M059J (cell line): ENCODE data around the gene ATP1B2. TPM values are rescaled to one million over a fixed set of nuclear protein-coding genes. Genes with fewer than 3 reads are reported as not detected.
"Not testable (repeated sequence)": the region's sequence is repeated elsewhere in the genome, so short reads cannot be mapped to it uniquely, and the experiment has no call there.

Experiments
- DNase-seq: peaks from one replicate; pipeline ENCODE4 v3.0.0-alpha.2; 2012; ENCODE audit warnings: low read depth
- total RNA-seq: library from RNA; depleted of rRNA; stranded (reverse); fragments of >200 nt; shearing (Covaris generic); gene quantifications from 2 replicates; pipeline ENCODE4 v1.2.3, GENCODE V29; 2014; rRNA removed

Gene ATP1B2, protein sequence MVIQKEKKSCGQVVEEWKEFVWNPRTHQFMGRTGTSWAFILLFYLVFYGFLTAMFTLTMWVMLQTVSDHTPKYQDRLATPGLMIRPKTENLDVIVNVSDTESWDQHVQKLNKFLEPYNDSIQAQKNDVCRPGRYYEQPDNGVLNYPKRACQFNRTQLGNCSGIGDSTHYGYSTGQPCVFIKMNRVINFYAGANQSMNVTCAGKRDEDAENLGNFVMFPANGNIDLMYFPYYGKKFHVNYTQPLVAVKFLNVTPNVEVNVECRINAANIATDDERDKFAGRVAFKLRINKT
- total RNA-seq: 0.10 TPM in 1 of 2 replicates, not detected in the other

DNA sequence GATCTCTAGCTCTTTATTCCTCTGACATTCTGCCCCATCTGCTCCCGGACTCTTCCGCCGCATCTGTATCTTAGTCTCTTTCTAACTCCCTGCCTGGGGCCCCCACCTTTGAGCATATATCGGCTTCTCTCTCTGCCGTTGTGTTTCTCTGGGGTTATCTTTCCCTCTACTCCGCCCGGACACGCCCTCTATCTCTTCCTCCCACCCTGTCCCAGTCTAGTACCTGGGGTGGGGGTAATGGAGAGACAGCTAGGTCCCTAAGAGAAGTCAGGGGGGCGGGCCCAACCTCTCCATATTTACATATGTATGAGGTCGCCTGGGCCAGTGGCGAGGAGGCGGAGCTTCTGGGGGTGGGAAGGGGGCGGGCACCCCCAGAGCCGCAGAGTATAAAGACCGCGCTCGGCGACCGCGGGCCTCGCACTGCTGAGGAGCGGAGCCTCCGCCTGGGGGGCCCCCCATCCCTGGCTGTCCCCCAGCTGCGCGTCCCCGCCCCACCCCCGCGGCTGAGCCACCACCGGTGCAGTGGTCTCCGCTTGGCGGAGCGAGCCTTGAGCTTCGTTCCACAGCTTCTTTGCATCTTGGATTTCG, at the start of gene ATP1B2:
Gene ATP1B2, plus strand, starts transcription at position 418 of the 588 bp plus-strand sequence. CDS start 593 bp downstream, outside the sequence.
- peak; percentile 29 for DNase-seq

GRCh38 chr17:7606280-7606679, 44.4 kb upstream of the ATP1B2 start:
- no peak for DNase-seq

DNA sequence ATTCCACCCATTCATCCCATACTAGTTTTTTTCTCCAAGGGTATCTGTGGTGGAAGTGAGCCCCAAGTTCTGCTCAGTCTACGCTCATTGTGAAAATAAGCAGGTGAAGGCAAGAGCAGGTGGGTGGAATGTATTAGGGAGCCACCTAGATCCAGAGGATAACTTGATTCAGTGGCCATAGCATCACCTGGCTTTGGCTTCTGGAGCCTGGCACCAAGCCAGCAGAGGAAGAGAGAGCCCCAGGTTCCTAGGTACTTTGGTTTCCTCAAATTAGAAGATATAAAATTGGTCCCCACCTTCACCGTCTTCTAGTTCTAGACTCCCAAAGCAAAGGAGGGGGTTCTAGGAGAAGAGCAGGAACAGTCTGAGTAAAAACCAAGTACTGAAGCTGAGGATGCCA, 40.1 kb upstream of the ATP1B2 start:
- DNase-seq: no peak

- DNase-seq: no peak
Measured at GRCh38 chr17:7611635-7612293, 39.0 kb upstream of the ATP1B2 start.

GRCh38 chr17:7612294-7612640, 38.5 kb upstream of the ATP1B2 start:
- no peak for DNase-seq

DNA sequence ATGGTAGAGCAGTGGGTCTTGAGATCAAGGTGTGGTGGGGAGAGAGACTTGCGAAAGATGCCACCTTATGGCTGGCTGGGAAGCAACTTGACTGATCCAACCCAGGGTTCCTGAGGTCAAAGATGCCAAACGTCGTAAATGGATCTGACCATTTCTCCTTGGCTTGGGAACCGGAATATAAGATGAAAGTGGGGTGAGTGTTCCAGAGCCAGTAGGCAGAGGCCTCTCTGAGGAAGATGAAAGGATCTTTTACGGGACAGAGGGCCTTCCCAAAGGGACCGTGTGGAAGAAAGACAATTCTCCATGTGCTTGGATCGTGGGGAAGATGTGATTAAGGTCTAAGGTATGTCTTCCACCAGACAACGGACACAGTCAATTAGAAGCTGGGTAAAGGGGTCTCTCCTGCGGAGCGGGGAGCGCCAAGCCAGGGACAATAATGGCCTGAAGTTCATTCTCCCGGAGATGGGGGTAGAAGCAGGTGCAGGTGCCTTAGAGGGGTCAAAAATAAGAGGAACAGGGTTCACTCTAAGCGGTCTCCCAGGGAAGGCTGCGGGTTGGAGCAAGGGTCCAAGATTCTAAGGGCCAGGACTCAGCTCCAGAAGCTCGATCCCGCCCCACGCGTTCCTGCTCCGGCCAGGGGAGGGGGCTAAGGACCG, 36.8 kb upstream of the ATP1B2 start:
- DNase-seq: peak; percentile 55

DNA sequence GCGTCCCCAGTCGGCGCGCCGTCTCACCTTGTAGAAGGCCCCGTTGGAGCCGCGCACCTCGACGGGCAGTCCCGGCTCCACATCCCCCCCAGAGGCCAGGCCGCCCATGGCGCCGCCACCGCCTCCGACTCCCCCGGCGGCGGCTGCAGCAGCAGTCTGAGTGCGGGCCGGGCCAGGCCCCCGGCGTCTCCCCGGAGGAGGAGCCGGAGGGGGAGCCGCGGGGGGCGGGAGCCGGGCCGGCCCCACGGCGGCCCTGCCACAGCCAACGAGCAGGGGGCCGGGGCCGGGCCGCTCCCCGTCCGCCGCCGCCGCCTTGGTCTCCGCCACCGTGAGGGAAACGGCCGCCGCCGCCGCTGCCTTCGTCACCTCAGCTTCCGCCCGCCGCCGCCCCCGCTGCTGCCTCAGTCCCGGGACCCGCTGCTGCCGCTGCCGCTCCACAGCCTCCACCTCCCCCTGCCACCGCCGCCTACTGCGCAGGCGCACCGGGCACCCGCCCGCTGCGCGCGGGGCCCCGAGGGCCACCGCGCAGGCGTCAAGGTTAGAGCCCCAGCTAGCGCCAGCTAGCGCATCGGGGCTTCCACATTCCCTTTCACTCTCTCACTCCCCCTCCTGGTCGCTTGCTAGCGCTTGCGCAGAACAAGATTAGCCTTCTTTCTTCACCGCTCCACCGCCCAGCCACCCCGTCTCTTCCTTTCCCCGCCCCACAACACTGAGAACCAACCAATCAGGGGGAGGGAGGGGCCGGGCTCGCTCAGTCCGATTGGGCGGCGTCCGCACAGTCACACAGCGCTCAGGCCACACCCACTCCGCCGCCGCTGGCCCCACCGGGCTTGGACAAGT, 36.1 kb upstream of the ATP1B2 start, which contains the start of gene FXR2:
Gene FXR2, minus strand, starts transcription at position 473 of the 840 bp plus-strand sequence. Its CDS starts 365 bp downstream, at position 108.
- DNase-seq: peak; percentile 99

GRCh38 chr17:7615265-7615747, 35.4 kb upstream of the ATP1B2 start:
- no peak for DNase-seq

DNA sequence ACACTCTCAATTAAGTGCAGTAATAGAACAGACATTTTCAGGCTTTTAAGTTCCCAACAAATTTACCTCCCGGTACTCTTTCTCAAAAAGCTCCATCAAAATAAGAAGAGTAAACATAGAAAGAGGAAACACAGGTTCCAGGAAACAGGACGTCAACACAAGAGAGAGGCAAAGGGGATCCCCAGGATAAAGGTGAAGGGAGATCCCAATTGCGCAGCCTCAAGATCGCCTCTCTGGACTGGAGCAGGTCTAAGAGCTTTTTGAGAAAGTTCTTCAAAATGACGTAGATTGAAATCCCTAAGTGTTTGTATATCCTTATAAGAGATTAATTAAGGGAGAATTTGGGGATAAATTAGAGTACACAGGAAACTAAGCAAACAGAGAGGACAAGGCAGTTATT, 32.1 kb upstream of the ATP1B2 start:
- no peak for DNase-seq

- DNase-seq: no peak
Measured at GRCh38 chr17:7620835-7621234, 29.9 kb upstream of the ATP1B2 start.

DNA sequence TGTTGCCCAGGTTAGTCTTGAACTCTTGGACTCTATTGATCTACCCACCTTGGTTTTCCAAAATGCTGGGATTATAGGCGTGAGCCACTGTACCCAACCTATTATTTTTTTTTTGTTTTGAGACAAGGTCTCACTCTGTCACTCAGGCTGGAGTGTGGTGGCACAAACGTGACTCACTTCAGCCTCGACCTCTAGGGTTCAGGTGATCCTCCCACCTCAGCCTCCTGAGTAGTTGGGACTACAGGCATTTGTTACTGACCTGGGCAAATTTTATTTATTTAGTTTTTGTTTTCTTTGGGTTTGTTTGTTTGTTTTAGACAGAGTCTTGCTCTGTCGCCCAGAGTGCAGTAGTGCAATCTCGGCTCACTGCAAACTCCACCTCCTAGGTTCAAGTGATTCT, 27.1 kb upstream of the ATP1B2 start:
- DNase-seq: no peak

- not testable (repeated sequence) for DNase-seq
Measured at GRCh38 chr17:7625749-7626148, 25.0 kb upstream of the ATP1B2 start.

DNA sequence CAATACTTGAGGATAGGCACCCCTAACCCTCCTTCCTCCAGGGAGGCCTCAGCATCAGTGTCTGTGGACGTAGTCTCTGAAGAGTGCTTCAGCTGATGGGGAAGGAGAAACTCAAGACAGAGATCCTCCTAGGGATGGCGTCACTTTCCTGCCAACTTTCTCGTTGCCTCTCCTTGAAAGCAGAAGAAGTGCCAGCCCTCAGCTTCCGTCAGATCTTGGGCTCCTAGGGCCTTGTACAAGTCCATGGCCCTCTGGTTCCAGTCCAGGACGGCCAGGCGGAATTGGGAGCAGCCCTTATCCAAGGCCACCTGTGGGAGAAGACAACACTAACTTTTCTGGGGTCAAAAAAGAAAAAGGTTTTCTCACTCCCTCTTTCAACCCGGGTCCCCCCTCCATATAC, 24.4 kb upstream of the ATP1B2 start:
- no peak for DNase-seq

DNA sequence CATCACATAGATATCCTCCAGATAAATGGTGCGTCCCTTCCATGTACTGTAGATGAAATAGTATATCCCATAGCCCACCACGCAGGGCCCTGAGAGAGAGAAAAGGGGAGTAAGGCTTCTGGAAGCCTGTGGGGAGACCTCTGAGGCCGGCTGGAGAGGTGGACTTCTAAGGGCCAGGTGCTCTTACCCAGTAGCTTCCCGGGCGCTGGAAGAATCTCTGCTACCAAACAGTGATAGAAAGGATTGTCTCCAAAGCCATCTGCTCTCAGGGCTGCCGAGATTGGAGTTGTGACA, 23.8 kb upstream of the ATP1B2 start:
- no peak for DNase-seq

GRCh38 chr17:7627250-7628121, 23.2 kb upstream of the ATP1B2 start, which contains the start of gene SAT2:
Gene SAT2, minus strand, starts transcription at chr17:7627821. Its CDS starts 186 bp downstream, at chr17:7627635.
- peak; percentile 91 for DNase-seq

GRCh38 chr17:7629939-7630571, 20.7 kb upstream of the ATP1B2 start, which contains the start of gene SHBG:
Gene SHBG, plus strand, starts transcription at chr17:7630135. Its CDS starts 38 bp downstream, at chr17:7630173.
- DNase-seq: no peak

- DNase-seq: no peak
Measured at GRCh38 chr17:7631398-7632380, 19.0 kb upstream of the ATP1B2 start.

DNA sequence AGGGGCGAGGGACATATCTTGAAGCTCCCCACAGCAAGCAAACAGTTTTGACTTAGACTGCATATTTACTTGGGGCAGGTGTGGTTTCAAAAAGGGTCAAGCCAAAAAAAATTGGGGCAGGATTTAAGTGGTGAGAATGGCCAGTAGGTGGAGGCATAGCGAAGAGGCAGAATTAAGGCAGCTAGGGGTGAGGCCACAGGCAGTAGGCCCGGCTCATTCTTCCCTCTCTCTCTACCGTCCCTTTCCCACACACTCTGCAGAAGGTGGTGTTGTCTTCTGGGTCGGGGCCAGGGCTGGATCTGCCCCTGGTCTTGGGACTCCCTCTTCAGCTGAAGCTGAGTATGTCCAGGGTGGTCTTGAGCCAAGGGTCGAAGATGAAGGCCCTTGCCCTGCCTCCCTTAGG, 18.2 kb upstream of the ATP1B2 start:
- DNase-seq: peak; percentile 47

GRCh38 chr17:7633093-7633492, 17.6 kb upstream of the ATP1B2 start:
- DNase-seq: no peak
